ENCODE data around the gene EEFSEC. TPM values are rescaled to one million over a fixed set of nuclear protein-coding genes. Genes with fewer than 3 reads are reported as not detected.

The EEFSEC gene
- total RNA-seq, 1 experiment from 2014 or later, result 10.6 TPM

DNA sequence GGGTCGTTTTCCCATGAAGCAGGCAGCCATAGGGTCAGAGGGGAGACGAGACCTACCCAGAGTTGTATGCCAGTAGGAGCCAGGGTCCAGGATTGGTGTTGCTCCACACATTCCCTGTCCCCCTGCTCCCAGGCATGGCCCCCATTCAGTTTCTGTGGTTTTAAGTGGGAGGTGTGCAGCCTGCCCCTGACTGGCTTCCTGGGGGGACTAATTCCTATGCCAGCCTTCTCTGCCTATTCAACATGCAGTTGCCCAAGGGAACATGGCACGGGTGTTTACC, 126.3 kb downstream of the EEFSEC start:
- no peaks in the 10 kb centered on the region for H3K27me3 ChIP-seq

DNA sequence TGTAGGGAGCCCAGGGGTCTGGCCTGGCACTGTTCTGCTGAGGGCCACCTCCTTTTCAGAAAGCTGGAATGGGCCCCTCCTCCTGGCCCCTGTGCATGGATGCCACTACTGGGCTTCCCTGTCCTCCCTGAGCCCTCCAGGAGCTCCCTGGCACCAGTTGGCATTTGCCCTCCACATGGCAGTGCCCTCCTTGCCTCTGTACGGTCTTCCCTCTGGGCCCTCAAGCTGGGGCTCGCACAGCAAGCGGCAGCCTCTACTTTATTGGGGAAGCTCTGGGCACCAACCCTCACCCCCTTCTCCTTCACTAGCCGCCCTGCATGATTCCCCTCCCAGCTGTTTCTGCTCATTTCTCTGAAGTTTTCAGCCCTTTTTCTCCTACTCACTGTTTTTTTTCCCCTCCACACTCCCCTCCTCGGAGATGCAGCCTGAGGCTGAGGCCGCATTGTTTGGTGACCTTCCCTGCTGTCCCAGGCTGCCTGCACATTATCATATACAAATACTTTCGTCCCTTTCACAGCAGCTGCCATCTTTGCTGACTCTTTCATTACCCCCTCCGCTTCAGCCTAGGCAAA, 127.3 kb downstream of the EEFSEC start:
- peak in 1 of 2 experiments; percentile 39 for DNase-seq
- no peaks in the 10 kb centered on the region for H3K27me3 ChIP-seq
- H3K36me3 ChIP-seq, result no peaks in the 10 kb centered on the region
- no peak overlapping the region for H3K4me3 ChIP-seq
- no peaks in the 10 kb centered on the region for H3K9me3 ChIP-seq (replicated peaks)
- H3K27ac ChIP-seq, result peak overlapping the region; percentile 6; the same call in 1 of the 2 replicates
- peaks cover 42% of the 10 kb centered on the region for H3K4me1 ChIP-seq

More for the DNA sequence above, 126.3 kb downstream of the EEFSEC start:
- no peaks in the 10 kb centered on the region for H3K9me3 ChIP-seq (replicated peaks)
- H3K36me3 ChIP-seq, result no peaks in the 10 kb centered on the region
- peaks cover 42% of the 10 kb centered on the region for H3K4me1 ChIP-seq
- H3K27ac ChIP-seq, result peak overlapping the region; percentile 77
- no peak for DNase-seq
- peak overlapping the region; percentile 24 for H3K4me3 ChIP-seq

DNA sequence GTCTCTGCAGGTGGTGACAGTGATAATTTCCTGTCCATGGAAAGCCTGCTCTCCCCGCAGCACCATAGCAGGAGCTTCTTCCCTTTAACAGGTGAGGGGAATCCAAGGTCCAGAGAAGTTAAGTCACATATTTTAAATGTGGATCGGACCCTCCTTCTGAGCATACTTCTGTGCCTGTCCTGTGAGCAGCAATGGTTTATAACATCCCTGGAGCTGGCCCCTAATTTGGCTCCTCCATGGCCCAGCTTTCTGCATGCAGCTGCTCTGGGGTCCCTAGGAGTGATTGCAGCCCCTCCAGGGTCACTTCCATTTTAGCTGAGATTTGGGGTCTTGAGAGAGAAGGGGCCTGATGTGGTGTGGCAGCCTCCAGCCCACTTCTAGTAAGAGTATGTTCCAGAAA, 127.8 kb downstream of the EEFSEC start:
- Histone ChIP-seq H3K4me3 (no peak overlapping the region), H3K27me3 (no peaks in the 10 kb centered on the region), H3K9me3 (replicated peaks) (no peaks in the 10 kb centered on the region), H3K27ac (no peak overlapping the region; the same call in 1 of the 2 replicates), H3K4me1 (peaks cover 39% of the 10 kb centered on the region), H3K36me3 (no peaks in the 10 kb centered on the region)
- DNase-seq, result no peak

DNA sequence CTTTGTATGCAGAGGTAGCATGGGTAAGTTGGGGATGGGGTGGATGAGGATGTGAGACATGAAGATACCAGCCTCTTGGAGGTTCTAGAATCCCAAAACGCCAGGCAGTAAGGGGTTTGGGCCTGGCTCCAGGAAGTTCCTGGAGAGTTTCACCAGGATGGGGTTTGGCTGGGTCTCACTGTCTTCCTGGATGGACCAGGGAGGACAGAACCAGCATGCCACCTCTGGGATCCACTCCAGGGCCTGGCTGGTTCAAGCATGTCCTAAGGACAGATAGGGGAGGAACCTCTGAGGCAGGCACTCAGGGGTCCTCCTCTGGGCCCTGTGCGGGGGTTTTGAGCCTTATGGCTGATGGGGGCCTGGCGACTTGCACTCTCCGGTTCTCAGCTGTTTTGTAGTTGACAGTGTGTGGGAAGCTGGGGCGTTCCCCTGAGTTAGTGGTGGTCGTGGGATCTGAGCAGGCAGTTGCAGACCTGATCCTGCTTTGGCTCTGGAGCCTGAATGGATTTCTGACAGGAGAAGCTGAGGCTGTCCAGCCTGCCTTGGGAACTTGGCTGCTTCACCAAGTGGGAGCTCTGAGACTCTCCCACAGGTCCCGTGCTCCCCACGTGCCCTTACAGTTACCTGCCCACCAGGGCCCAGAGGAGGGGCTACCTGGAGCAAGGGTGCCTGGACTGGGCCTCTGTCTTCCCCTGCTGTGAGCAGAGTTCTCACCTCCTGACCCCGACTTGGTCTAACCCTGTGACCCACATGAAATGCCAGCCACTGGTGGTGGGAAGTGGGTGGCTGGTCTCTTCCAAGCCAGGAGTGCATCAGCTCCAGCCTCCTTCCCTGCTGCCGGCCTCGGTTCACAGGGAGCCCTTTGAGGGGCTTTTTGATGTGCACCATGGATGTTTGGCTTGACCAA, 128.4 kb downstream of the EEFSEC start:
- Histone ChIP-seq H3K9me3 (replicated peaks) (no peaks in the 10 kb centered on the region), H3K27ac (no peak overlapping the region), H3K4me3 (no peak overlapping the region), H3K27me3 (no peaks in the 10 kb centered on the region), H3K4me1 (peaks cover 36% of the 10 kb centered on the region), H3K36me3 (no peaks in the 10 kb centered on the region)
- DNase-seq, result no peak

DNA sequence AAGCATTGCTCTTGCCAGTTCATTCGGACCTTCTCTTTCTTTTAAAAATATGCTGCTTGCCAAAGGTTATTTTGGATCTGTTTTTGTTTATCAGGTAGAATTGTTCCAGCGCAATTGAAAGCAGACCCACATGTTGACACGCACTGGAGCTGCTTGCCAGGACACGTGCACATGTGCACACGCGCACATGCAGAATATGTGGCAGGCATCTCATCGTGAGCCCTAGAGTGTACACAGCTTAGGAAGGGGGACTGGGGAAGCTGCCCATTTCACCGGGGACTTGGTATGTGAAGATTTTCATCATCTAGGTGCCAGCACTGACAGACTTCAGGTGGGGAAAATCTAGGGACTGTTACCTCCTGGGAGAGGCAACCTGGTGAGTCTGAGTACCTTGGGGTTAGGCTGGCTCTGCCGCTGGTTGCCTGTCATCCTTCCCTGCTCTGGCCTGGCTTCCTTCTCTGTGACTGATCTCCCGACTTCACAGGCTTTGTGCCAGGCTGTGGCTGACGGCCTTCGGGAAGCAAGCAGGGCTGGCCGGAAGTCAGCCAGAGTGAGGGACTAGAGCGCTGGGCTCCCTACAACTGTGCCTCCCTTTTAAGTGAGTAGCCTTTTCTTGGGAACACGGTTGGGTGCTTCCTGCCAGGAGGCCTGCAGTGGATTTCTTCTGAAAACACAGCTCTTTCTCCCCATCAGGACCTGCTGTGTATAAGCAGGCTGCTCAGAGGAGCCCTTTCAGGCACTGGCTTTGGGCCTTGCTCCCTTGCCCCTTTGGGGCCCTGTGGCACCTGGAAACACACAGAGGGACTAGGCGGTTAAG, 129.3 kb downstream of the EEFSEC start:
- Histone ChIP-seq H3K4me3 (no peak overlapping the region), H3K27ac (no peak overlapping the region), H3K27me3 (no peaks in the 10 kb centered on the region), H3K9me3 (replicated peaks) (no peaks in the 10 kb centered on the region), H3K36me3 (no peaks in the 10 kb centered on the region), H3K4me1 (peaks cover 31% of the 10 kb centered on the region)
- DNase-seq, result no peak

DNA sequence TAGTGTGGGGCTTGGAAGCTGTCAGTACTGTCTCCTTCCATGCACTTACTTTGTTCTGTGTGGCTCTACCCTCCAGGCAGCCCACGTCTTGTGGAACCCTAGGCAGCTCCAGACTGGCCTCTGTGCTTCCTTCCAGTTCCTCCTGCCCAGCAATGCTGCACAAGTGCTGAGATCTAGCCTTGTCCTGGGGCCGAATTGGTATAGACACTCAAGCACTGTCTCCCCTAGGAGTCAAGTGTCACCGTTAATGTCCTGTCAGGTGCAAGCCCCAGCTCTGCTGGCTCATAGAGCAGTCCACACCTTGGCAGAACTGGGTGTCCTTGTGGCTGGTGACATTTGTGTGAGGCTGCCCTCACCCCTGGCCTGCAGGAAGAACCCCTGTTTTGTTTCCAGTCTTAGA, 130.1 kb downstream of the EEFSEC start:
- no peaks in the 10 kb centered on the region for H3K9me3 ChIP-seq (replicated peaks)
- H3K27ac ChIP-seq, result no peak overlapping the region
- H3K4me3 ChIP-seq, result no peak overlapping the region
- H3K36me3 ChIP-seq, result no peaks in the 10 kb centered on the region
- no peaks in the 10 kb centered on the region for H3K27me3 ChIP-seq
- DNase-seq, result no peak
- peaks cover 23% of the 10 kb centered on the region for H3K4me1 ChIP-seq

DNA sequence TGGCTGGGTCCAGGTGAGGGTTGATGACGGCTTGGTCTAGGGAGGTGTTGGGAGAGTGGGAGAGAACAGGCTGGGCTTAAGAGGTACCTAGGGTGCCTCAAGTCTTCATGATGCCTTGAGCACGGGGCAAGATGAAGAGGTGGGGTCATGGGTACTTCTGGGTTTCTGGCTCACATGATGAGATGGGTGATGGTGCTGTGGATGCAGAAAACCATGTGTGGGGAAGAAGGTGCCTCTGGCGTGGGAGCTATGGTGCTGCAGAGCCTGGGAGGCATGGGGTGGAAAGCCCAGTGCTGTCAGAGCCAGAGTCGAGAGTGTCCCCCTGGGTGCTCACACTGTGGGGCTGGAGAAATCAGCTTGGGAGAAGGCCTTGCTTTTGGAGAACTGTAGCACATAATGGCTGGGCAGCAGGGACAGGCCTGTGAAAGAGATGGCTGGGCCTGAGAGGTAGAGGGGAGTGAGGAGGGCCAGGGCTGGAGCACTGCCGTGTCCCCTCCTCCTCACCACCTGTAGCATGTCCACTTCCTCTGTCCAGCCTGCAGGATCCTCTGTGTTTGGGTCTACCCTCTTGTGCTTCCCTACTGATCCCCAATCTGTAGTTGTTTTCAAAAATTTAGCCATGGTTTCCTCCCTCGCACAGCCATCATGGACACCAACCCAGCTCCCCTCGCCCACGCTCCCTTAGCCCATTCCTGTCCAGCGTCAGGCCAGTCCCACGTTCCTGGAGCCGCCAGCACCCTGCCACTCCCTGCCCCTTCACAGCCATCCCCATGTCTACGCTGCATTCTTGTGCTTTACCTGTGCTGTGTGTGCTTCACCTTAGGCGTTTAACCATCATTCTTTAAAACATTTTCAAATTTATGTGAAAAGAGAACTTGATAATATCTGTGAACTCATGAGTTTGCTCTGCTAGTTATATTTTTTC, 132.0 kb downstream of the EEFSEC start:
- DNase-seq, result no peak
- Histone ChIP-seq H3K4me3 (no peak overlapping the region), H3K9me3 (replicated peaks) (no peaks in the 10 kb centered on the region), H3K27ac (no peak overlapping the region), H3K4me1 (peaks cover 8% of the 10 kb centered on the region), H3K36me3 (0 out of 2 replicates have a peak, but pooled peaks cover 2% of the 10 kb centered on the region), H3K27me3 (no peaks in the 10 kb centered on the region)

DNA sequence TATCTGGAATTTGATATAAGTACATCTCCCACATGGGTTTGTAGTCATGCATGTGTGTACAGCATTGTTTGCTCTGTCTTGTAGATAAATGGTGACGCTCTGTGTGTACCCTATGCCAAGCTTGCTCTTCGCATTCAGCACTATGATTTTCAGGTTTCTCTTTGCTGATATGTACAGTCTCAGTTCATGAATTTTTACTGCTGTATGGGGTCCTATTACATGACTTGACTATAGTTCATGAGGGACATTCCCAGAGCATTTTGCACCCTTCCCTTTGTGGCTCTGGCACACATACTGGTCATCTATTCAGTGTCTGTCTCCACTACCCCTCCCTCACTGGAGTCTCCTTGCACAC, 132.7 kb downstream of the EEFSEC start:
- 0 out of 2 replicates have a peak, but pooled peaks cover 2% of the 10 kb centered on the region for H3K36me3 ChIP-seq
- H3K9me3 ChIP-seq (replicated peaks), result no peaks in the 10 kb centered on the region
- no peaks in the 10 kb centered on the region for H3K27me3 ChIP-seq
- DNase-seq, result no peak
- no peak overlapping the region for H3K4me3 ChIP-seq
- peaks cover 2% of the 10 kb centered on the region for H3K4me1 ChIP-seq
- no peak overlapping the region for H3K27ac ChIP-seq

DNA sequence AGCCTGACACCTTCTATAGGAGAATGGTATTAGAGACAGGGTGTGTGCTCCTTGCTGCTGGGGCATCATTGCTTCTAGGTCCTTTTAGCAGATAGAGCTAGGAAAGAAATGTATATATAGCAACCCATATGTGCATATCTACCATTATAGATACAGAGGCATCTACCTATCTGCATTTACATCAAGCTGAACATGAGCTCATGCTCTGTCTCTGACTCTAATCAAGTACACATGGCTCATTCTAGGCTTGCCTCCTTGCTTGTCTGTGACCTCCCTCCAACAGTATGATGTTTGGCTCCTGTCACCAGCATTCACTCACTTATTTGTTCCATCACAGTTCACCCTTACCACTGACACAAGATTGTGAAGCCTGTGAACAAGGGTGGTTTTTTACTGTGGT, 133.4 kb downstream of the EEFSEC start:
- DNase-seq, result no peak
- Histone ChIP-seq H3K9me3 (replicated peaks) (no peaks in the 10 kb centered on the region), H3K27me3 (no peaks in the 10 kb centered on the region), H3K4me1 (0 out of 2 replicates have a peak, but pooled peaks cover 2% of the 10 kb centered on the region), H3K4me3 (no peak overlapping the region), H3K36me3 (peaks cover 2% of the 10 kb centered on the region; the same call in 1 of the 2 replicates), H3K27ac (no peak overlapping the region)

DNA sequence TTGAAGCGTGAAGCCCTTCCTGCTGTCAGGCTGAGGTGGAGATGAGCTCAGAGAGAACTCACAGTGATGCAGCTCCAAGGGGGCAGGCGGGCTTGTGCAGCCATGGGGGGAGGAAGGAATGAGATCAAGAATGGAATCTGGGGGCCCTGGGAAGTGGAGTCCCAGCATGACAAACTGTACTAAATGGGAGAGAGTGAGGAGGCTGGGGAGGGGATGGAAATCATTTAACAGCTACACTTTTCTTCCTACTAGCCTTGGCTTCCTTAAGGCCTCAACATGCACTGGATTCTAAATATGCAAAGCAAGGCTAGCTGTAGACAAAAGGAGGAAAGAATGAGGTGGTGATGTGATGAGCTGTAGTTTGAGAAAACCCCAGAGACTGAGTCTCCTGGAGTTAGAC, 133.9 kb downstream of the EEFSEC start:
- Histone ChIP-seq H3K36me3 (peaks cover 2% of the 10 kb centered on the region; the same call in 1 of the 2 replicates), H3K4me1 (0 out of 2 replicates have a peak, but pooled peaks cover 2% of the 10 kb centered on the region), H3K27ac (no peak overlapping the region), H3K4me3 (no peak overlapping the region), H3K27me3 (no peaks in the 10 kb centered on the region), H3K9me3 (replicated peaks) (no peaks in the 10 kb centered on the region)
- no peak for DNase-seq

DNA sequence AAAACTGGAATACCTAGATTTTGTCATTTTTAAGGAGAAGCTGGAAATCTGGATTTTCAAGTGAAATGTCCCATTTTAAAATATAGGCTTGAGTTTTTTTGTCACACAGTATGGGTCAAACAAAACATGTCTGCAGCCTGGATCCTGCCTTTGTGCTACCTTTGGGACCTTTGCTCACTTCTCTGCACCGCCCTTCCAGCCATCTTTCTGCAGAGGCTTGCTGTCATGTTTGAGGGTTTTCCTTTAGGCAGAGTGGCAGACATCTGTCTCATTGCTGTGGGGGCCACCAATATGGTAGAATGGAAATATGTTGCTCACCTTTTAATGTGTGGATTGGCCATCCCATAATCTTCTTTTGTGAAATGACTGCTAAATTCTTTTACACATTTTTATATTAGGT, 136.3 kb downstream of the EEFSEC start:
- H3K9me3 ChIP-seq (replicated peaks), result no peaks in the 10 kb centered on the region
- peaks cover 2% of the 10 kb centered on the region; the same call in 1 of the 2 replicates for H3K36me3 ChIP-seq
- 0 out of 2 replicates have a peak, but pooled peaks cover 2% of the 10 kb centered on the region for H3K4me1 ChIP-seq
- H3K4me3 ChIP-seq, result no peak overlapping the region
- H3K27ac ChIP-seq, result no peak overlapping the region
- DNase-seq, result no peak
- H3K27me3 ChIP-seq, result no peaks in the 10 kb centered on the region

DNA sequence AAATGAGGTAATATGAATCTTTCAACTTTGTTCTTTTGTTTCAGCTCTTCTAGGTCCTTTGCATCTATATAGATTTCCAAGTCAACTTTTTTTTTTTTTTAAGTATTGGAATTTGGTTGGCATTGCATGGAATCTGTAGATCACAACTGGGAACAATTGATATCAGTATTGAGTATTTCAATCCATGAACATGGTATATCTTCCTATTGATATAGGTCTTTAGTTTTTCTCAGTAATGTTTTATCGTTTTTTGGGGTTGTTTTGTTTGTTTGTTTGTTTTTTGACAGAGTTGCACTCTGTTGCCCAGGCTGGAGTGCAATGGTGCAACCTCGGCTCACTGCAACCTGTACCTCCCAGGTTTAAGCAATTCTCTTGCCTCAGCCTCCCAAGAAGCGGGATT, 137.2 kb downstream of the EEFSEC start:
- Histone ChIP-seq H3K27ac (no peak overlapping the region), H3K36me3 (peaks cover 2% of the 10 kb centered on the region; the same call in 1 of the 2 replicates), H3K9me3 (replicated peaks) (no peaks in the 10 kb centered on the region), H3K4me1 (0 out of 2 replicates have a peak, but pooled peaks cover 2% of the 10 kb centered on the region), H3K27me3 (no peaks in the 10 kb centered on the region), H3K4me3 (no peak overlapping the region)
- no peak for DNase-seq

DNA sequence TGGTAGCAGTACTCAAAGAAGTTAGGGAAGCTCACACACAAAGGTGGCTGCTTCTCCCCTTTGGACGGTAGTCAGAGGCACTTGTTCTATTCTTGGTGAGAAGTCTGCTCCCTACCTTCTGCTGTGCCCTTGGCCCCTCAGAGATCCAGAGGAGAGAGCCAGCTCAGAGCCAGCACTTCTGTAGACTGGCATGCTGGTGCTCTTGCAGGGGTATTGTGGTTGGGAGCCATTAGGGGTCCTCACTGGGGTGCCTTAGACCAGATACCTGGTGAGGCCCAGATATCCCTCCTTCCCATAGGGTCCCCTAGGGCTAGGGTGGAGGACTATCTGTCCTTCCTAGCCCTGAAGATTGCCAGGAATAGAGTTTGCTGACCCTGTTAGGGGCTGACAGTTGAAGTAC, 140.6 kb downstream of the EEFSEC start:
- Histone ChIP-seq H3K36me3 (peaks cover 2% of the 10 kb centered on the region; the same call in 1 of the 2 replicates), H3K4me3 (no peak overlapping the region)
- no peak for DNase-seq

DNA sequence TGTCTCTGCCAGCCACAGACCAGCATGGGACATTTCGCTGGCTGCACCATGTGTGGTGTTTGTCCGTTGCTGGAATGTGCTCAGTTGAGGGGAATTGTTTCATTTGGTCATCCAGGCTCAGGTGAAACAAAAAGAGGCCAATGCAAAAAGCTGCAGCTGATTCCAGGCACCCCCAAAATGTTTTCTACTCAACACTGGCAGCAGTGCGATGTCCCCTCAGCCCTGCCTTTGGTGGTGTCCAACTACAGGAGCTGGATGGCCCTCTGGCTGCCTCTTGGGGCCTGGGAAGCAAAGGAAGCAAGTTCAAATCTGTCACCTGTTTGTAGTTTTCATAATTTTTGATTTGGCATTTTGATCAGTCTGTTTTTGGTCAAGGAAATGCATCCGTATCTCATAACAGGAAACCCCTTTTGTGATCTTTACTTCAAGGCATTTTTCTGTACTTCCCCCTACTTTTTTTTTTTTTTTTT, 141.8 kb downstream of the EEFSEC start:
- Histone ChIP-seq H3K4me3 (no peak overlapping the region), H3K27ac (no peak overlapping the region), H3K9me3 (replicated peaks) (no peaks in the 10 kb centered on the region; the same call in 1 of the 2 replicates), H3K27me3 (no peaks in the 10 kb centered on the region), H3K4me1 (0 out of 2 replicates have a peak, but pooled peaks cover 2% of the 10 kb centered on the region), H3K36me3 (no peaks in the 10 kb centered on the region; the same call in 1 of the 2 replicates)
- DNase-seq, result no peak

More for the DNA sequence above, 140.6 kb downstream of the EEFSEC start:
- H3K27ac ChIP-seq, result no peak overlapping the region
- H3K4me1 ChIP-seq, result 0 out of 2 replicates have a peak, but pooled peaks cover 2% of the 10 kb centered on the region
- H3K27me3 ChIP-seq, result no peaks in the 10 kb centered on the region
- H3K9me3 ChIP-seq (replicated peaks), result no peaks in the 10 kb centered on the region; the same call in 1 of the 2 replicates
